Renal cortical epithelial cell (primary cell): Measurements from ENCODE around the gene TSKS. TPM values are rescaled to one million over a fixed set of nuclear protein-coding genes. Genes with fewer than 3 reads are reported as not detected.

Source experiments
- DNase-seq: peaks from one replicate; pipeline ENCODE4 v3.0.0-alpha.2; 2011; ENCODE audit warnings: low read depth
- total RNA-seq: library from RNA; depleted of rRNA; stranded (reverse); fragments of >200 nt; gene quantifications from 2 replicates; pipeline ENCODE4 v1.2.3, GENCODE V29; 2014

TSKS gene
- total RNA-seq, 1 donor from 2014 or later = not detected

DNA sequence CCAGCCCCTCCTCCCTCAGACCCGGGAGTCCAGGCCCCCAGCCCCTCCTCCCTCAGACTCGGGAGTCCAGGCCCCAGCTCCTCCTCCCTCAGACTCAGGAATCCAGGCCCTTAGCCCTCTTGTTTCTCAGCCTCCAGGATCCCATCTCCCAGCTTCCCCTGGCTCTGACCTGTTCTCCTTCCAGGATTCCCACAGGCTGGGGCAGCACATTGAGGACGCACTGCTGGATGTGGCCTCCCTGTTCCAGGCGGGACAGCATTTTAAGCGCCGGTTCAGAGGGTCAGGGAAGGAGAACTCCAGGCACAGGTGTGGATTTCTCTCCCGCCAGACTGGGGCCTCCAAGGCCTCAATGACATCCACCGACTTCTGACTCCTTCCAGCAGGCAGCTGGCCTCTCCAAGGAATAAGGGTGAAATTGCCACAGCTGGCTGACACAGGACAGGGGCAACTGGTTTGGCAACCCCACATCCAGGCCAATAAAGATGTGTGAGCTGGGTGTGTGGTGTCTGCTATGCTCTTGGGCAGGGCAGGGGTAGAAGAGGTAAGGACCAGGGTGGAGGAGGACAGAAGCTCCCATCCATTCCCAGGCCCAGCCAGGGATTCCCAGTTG lies 49.8 kb downstream of the TSKS start:
- DNase-seq = no peak

DNA sequence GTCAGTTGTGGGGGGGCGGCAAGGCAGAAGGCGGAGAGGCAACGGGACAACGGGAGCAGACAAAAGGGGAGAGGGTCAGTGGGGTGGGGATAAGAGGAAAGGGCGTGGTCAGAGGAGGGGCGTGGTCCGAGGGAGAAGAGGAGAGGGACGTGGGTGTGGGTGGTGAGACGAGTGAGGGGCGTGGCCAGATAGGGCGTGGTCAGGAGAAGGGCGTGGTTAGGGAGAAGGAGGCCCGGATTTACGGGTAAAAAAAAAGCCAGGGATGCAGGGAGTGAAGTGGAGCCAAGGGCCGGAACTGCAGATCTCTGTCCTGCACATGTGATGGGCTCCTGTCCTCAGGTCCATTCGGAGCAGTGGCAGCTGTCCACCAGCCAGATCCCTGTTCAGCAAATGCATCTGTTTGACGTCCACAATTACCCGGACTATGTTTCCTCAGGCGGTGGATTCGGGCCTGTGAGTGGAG lies 50.7 kb downstream of the TSKS start:
- DNase-seq = no peak

DNA sequence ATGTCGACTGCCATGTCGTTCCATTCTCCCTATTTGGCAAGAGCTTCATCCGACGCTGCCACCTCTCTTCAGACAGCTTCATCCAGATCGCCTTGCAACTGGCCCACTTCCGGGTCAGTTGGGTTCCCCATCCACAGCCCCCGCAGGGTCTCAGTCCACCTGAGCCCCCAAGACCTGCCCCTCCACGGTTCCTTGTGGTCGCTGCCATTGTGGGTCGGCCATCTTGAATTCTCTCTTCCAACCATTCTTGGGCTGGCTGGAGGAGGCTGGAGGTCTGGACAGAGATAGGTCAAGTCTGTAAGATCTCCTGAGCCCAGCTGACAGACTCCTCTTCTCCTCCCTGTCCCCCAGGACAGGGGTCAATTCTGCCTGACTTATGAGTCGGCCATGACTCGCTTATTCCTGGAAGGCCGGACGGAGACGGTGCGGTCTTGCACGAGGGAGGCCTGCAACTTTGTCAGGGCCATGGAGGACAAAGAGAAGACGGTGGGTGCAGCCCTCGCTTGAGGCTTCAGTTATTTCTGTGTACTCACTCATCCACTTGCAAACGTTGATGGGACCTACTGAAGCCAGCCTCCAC lies 52.6 kb downstream of the TSKS start:
- DNase-seq = peak; percentile 45

- DNase-seq = no peak
Measured at GRCh38 chr19:49705919-49706318, 57.2 kb downstream of the TSKS start.

DNA sequence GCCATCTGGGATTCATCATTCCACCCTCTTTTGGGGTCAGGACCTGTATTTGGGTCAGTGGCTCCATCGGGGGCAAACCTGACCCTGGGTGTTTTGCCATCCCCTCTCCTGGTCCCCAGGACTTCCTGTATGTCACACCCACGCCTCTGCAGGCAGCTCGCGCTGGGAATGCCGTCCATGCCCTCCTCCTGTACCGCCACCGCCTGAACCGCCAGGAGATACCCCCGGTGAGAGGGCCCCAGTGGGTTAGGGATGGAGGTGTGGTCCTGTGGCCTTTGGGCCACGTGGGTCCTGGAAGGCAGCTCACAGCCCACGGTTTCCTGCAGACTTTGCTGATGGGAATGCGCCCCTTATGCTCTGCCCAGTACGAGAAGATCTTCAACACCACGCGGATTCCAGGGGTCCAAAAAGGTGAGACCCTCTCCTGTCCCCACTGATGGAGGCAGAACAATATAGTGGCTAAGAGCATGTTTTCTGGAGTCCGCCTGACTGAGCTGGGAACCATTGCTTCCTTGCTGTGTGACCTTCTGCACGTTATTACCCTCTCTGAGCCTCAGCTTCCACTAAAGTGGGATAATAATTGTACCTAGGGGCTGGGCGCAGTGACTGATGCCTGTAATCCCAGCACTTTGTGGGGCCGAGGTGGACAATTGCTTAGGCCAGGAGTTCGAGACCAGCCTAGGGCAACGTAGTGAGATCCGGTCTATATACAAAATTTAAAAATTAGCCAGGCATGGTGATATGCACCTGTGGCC lies 58.0 kb downstream of the TSKS start:
- no peak for DNase-seq

DNA sequence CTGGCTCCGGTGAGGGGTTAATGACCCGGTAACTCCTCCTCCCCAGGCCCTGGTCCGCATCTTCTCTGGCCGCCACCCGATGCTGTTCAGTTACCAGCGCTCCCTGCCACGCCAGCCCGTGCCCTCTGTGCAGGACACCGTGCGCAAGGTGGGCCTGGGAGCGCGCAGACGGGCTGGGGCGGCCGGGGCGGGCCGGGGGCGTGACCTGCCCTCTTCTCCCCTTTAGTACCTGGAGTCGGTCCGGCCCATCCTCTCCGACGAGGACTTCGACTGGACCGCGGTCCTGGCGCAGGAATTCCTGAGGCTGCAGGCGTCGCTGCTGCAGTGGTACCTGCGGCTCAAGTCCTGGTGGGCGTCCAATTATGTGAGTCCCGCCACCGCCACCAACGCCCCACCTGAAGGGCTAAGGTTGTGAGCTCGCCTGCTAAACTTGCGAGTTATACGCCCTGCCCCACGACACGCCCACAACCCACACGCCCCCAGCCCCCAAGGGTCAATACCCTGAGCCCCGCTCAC lies 61.8 kb downstream of the TSKS start:
- no peak for DNase-seq

- no peak for DNase-seq
Measured at GRCh38 chr19:49700563-49700962, 62.5 kb downstream of the TSKS start.

DNA sequence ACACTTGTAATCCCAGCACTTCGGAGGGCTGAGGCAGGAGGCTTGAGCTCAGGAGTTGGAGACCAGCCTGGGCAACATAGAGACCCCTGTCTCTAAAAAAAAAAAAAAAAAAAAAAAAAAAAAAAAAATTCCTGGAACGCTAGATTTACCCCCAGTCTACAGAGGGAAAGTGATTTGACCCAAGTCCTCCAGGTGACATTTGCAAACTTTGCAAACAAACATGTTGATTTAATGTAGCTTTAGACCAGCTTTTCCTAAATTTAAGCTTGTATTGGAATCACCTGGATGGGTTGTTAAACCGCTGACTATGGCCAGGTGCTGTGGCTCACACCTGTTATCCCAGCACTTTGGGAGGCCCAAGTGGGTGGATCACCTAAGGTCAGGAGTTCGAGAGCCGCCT lies 63.7 kb downstream of the TSKS start:
- DNase-seq = no peak

DNA sequence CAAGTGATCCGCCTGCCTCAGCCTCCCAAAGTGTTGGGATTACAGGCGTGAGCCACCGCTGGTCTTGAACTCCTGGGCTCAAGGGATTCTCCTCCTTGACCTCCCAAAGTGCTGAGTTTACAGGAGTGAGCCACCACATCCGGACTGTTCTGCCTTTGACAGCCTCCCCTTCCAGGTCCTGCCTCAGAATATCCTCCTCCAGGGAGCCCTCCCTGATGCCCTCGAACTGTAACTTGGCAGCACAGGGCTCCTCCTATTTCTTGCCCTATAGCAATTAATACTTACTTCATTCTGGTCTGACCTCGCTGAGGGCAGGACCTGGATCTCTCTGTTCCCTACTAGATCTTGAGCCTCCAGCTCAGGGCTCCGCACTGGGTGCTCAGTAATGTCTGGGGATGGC lies 66.2 kb downstream of the TSKS start:
- DNase-seq = no peak

- DNase-seq = no peak
Measured at GRCh38 chr19:49696115-49696514, 67.0 kb downstream of the TSKS start.

DNA sequence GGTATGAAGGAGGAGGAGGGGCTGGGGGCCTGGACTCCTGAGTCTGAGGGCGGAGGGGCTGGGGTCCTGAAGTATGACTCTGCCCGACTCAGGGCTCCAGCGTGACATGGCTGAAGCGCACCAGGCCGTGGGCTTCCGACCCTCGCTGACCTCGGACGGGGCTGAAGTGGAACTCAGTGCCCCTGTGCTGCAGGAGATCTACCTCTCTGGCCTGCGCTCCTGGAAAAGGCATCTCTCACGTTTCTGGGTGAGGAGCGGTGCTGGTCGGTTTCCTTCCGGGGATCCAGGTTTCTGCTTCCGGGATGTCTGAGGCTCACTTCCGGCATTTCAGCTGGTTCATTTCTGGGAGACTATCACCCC lies 71.0 kb downstream of the TSKS start:
- DNase-seq = no peak

GRCh38 chr19:49691243-49692146 lies 71.6 kb downstream of the TSKS start:
- peak; percentile 16 for DNase-seq

DNA sequence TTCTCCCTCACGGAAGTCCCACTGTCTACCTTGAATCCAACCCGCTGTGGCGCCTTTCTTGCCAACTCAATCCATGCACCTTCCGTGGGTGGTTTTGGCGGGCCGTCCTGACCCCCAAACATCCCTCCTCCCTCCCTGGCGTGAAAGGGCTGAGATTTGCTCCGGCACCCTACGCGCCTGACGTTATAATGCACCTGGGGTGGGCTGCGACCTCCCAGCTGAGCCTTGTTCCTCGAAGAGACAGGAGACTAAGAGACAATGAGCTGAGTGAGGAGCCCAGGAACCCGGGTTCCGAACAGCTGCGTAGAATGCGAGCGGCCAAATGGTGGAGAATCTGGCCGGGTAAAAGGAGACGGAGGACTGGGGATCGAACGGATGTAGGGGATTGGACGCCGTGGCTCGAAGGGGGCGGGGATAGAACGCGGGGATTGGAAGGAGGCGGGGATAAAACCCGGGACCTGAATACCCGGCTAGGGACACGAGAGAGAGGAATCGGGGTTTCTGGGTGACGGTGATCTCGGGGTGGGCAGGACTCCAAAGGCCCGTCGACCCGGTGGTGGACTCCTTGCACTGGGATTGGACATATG lies 72.4 kb downstream of the TSKS start, which contains the start of gene CPT1C:
Gene CPT1C (plus strand): TSS at position 461 of the 587 bp plus-strand sequence. CDS start 1,137 bp downstream, outside the sequence.
- DNase-seq = peak; percentile 42

- DNase-seq = no peak
Measured at GRCh38 chr19:49690079-49690655, 72.9 kb downstream of the TSKS start.

Other genes with a start within 250 kb of the TSKS start
- gene RCN3, start 235.3 kb downstream of the TSKS start, total RNA-seq = 0.75 and 1.6 TPM in 2 replicates
- gene NOSIP, start 182.8 kb downstream of the TSKS start, total RNA-seq = 37.9 and 117 TPM in 2 replicates
- 4.2 and 7.2 TPM in 2 replicates for gene PRRG2, start 182.0 kb downstream of the TSKS start, total RNA-seq
- gene PRR12, start 172.1 kb downstream of the TSKS start, total RNA-seq = 0.87 and 8.7 TPM in 2 replicates
- gene RRAS, start 123.2 kb downstream of the TSKS start, total RNA-seq = 32.5 and 40.5 TPM in 2 replicates
- gene SCAF1, start 121.1 kb downstream of the TSKS start, total RNA-seq = 12.5 and 50.9 TPM in 2 replicates
- gene IRF3, start 97.4 kb downstream of the TSKS start, total RNA-seq = 68.4 and 89.3 TPM in 2 replicates
- 1.9 and 5.9 TPM in 2 replicates for gene BCL2L12, start 97.4 kb downstream of the TSKS start, total RNA-seq
- gene PRMT1, start 86.0 kb downstream of the TSKS start, total RNA-seq = 205 and 483 TPM in 2 replicates
- 0.35 TPM in 2 replicates for gene ADM5, start 73.7 kb downstream of the TSKS start, total RNA-seq
- 1.9 and 2.5 TPM in 2 replicates for gene CPT1C, start 72.2 kb downstream of the TSKS start, total RNA-seq
- gene AP2A1, start 3.7 kb upstream of the TSKS start, total RNA-seq = 43.2 and 98.0 TPM in 2 replicates
- 13.4 and 24.2 TPM in 2 replicates for gene FUZ, start 50.0 kb upstream of the TSKS start, total RNA-seq
- 18.8 and 66.7 TPM in 2 replicates for gene MED25, start 55.0 kb upstream of the TSKS start, total RNA-seq
- gene PTOV1, start 87.9 kb upstream of the TSKS start, total RNA-seq = 28.3 and 106 TPM in 2 replicates
- 30.5 and 36.3 TPM in 2 replicates for gene PNKP, start 104.3 kb upstream of the TSKS start, total RNA-seq
- gene AKT1S1, start 114.0 kb upstream of the TSKS start, total RNA-seq = 3.5 and 10.8 TPM in 2 replicates
- gene TBC1D17, start 114.4 kb upstream of the TSKS start, total RNA-seq = 12.1 and 13.7 TPM in 2 replicates
- 4.9 and 25.7 TPM in 2 replicates for gene IL4I1, start 133.6 kb upstream of the TSKS start, total RNA-seq
- gene ATF5, start 165.9 kb upstream of the TSKS start, total RNA-seq = 6.3 and 8.7 TPM in 2 replicates
- gene NUP62, start 166.2 kb upstream of the TSKS start, total RNA-seq = 28.1 and 46.0 TPM in 2 replicates
- not detected in 2 replicates for gene SIGLEC11, start 197.9 kb upstream of the TSKS start, total RNA-seq